A673 (cell line): ENCODE data around the gene CCDC88C.

Experiments
- CTCF ChIP-seq: fragments of 300-800, 200-600 bp; sonication (generic); conservative IDR thresholded peaks from 2 replicates; pipeline ENCODE4 v1.5.1; 2017; ENCODE audit warnings: low read depth, mild to moderate bottlenecking, antibody characterized with exemption, low read length, moderate library complexity, mixed read lengths
- EZH2 ChIP-seq: fragments of 200-600 bp; sonication (generic); IDR thresholded peaks from 2 replicates; pipeline ENCODE4 v1.6.1; 2017; ENCODE audit warnings: borderline replicate concordance, low read depth, mild to moderate bottlenecking, mixed read lengths, antibody characterized with exemption, low read length; ENCODE audit not compliant: poor library complexity, severe bottlenecking

GRCh38 chr14:91232052-91232451, 185.6 kb downstream of the CCDC88C start:
- no peak for TF ChIP-seq CTCF
- TF ChIP-seq EZH2 = no peak
